Endothelial cell of umbilical vein (primary cell): ENCODE measurements around the gene PRKCG. TPM values are rescaled to one million over a fixed set of nuclear protein-coding genes. Genes with fewer than 3 reads are reported as not detected.

Source experiments
- BruUV-seq: library from RNA; stranded (reverse); fragments of 400-500 nt; replicated peaks from 2 replicates; lab custom pipeline; 2021; lab: Mats Ljungman, UMichigan
- CTCF ChIA-PET: fragments of 300-600, 350-600 bp; sonication (Branson Sonifier 250); formaldehyde crosslinking; loops from one replicate; lab custom pipeline; 2021; ENCODE audit warnings: antibody characterized with exemption, inconsistent platforms; lab: Charles Lee
- POLR2A ChIA-PET: fragments of 300-600, 350-600 bp; sonication (Branson Sonifier 250); formaldehyde crosslinking; loops from one replicate; lab custom pipeline; 2021; ENCODE audit warnings: antibody characterized with exemption, inconsistent platforms; lab: Charles Lee
- DNase-seq: peaks from one replicate; pipeline ENCODE4 v3.0.0-alpha.2; 2011; ENCODE audit warnings: low read depth, low spot score
- FAIRE-seq: peaks from 2 replicates; lab custom pipeline; 2011; peaks lifted over from hg19 to GRCh38; lab: Jason Lieb, UNC
- H2AFZ ChIP-seq: 2 replicates; pipeline ENCODE4 v1.6.0; 2012; ENCODE audit warnings: low read depth, low read length, control low read depth, inconsistent platforms
- H3K27ac ChIP-seq: 2 replicates; pipeline ENCODE4 v1.5.1; 2011; ENCODE audit warnings: low read depth, mild to moderate bottlenecking, control low read depth, low read length, moderate library complexity; ENCODE audit not compliant: insufficient read depth
- H3K27me3 ChIP-seq, 2 experiments: 2 replicates each; pipeline versions ENCODE4 v1.6.0 to v1.6.1; 2011; ENCODE audit warnings: low read length in 2 of 2, mixed read lengths in 1 of 2; ENCODE audit not compliant: control insufficient read depth in 2 of 2, insufficient read depth in 2 of 2
- H3K36me3 ChIP-seq, 2 experiments: 2 replicates in 1 of 2; 3 replicates in 1 of 2; pipeline ENCODE4 v1.5.1; 2011; ENCODE audit warnings: low read length in 2 of 2, mild to moderate bottlenecking in 1 of 2, moderate library complexity in 1 of 2; ENCODE audit not compliant: control insufficient read depth in 2 of 2, insufficient read depth in 2 of 2; ENCODE audit errors: extremely low read depth in 1 of 2
- H3K4me1 ChIP-seq: 3 replicates; pipeline ENCODE4 v1.5.1; 2011; ENCODE audit warnings: mild to moderate bottlenecking, low read length; ENCODE audit not compliant: control insufficient read depth, insufficient read depth; ENCODE audit errors: extremely low read depth
- H3K4me2 ChIP-seq: 2 replicates; pipeline ENCODE4 v1.6.1; 2011; ENCODE audit warnings: low read length, control low read depth, mixed read lengths; ENCODE audit not compliant: insufficient read depth
- H3K4me3 ChIP-seq, 3 experiments: fragments of 200-600 bp in 1 of 3; sonication (generic), shearing (Covaris generic) in 1 of 3; replicated peaks in 1 of 3; 2 replicates each; pipeline ENCODE4 v1.5.1; 2011 to 2016; ENCODE audit warnings: control low read depth in 3 of 3, low read length in 3 of 3, mild to moderate bottlenecking in 2 of 3, inconsistent platforms in 1 of 3, low read depth in 1 of 3, moderate library complexity in 1 of 3; ENCODE audit not compliant: insufficient read depth in 1 of 3
- H3K79me2 ChIP-seq: 2 replicates; pipeline ENCODE4 v1.6.0; 2012; ENCODE audit warnings: low read length, inconsistent platforms; ENCODE audit not compliant: control insufficient read depth, insufficient read depth
- H3K9ac ChIP-seq: replicated peaks from 2 replicates; pipeline ENCODE3; 2011; ENCODE audit warnings: low read length, control low read depth; ENCODE audit not compliant: insufficient read depth; ENCODE audit errors: extremely low read depth
- H3K9me1 ChIP-seq: replicated peaks from 3 replicates; pipeline ENCODE4 v1.6.0; 2011; ENCODE audit warnings: mild to moderate bottlenecking, low read length; ENCODE audit not compliant: control insufficient read depth, insufficient read depth; ENCODE audit errors: extremely low read depth
- H3K9me3 ChIP-seq: replicated peaks from 2 replicates; pipeline ENCODE4 v1.5.1; 2012; ENCODE audit warnings: low read length, inconsistent platforms; ENCODE audit not compliant: control insufficient read depth, insufficient read depth
- H4K20me1 ChIP-seq: replicated peaks from 2 replicates; pipeline ENCODE3; 2011; ENCODE audit warnings: mild to moderate bottlenecking, low read length; ENCODE audit not compliant: control insufficient read depth, insufficient read depth; ENCODE audit errors: extremely low read depth
- EZH2 ChIP-seq: IDR thresholded peaks from 2 replicates; pipeline ENCODE4 v1.6.1; 2012; ENCODE audit warnings: borderline replicate concordance, low read depth, mild to moderate bottlenecking, moderate library complexity, low read length, inconsistent platforms; ENCODE audit not compliant: severe bottlenecking
- FOS ChIP-seq: IDR thresholded peaks from 2 replicates; pipeline ENCODE4 v1.6.1; 2011; ENCODE audit warnings: mild to moderate bottlenecking, low read length, moderate library complexity, borderline replicate concordance; ENCODE audit not compliant: insufficient read depth
- GATA2 ChIP-seq: IDR thresholded peaks from 2 replicates; pipeline ENCODE4 v1.7.0; 2011; ENCODE audit warnings: low read depth, mild to moderate bottlenecking, moderate library complexity, mixed read lengths, low read length; ENCODE audit not compliant: insufficient read length, insufficient read depth
- JUN ChIP-seq: IDR thresholded peaks from 2 replicates; pipeline ENCODE4 v1.6.1; 2011; ENCODE audit warnings: borderline replicate concordance, low read depth; ENCODE audit not compliant: insufficient read length, insufficient read depth
- MYC ChIP-seq: IDR thresholded peaks from one replicate; pipeline ENCODE4 v1.6.1; 2011; ENCODE audit warnings: mild to moderate bottlenecking, low read depth, low read length
- POLR2A ChIP-seq: IDR thresholded peaks from 2 replicates; pipeline ENCODE4 v1.6.1; 2012; ENCODE audit warnings: low read depth, mild to moderate bottlenecking, control low read depth, low read length
- POLR2AphosphoS5 ChIP-seq: IDR thresholded peaks from 2 replicates; pipeline ENCODE4 v1.6.1; 2012; ENCODE audit warnings: low read depth, mild to moderate bottlenecking, control low read depth, low read length, moderate library complexity; ENCODE audit not compliant: insufficient read depth
- dilution Hi-C: fragments of 300-500 bp; cut with MboI; formaldehyde crosslinking; loops from one replicate; pipeline ENCODE4 v1.15.0; 2019; ENCODE audit warnings: low sequenced_read_pairs; ENCODE audit not compliant: extremely low pct_ligation_motif_present
- intact Hi-C: fragments of 100-400 bp; cut with micrococcal nuclease; formaldehyde crosslinking; loops from one replicate; pipeline ENCODE4 v1.10.0; 2022
- polyA plus RNA-seq, 4 experiments: library from polyadenylated mRNA; depleted of rRNA in 3 of 4; stranded (reverse) in 3 of 4; unstranded in 1 of 4; fragments of >200 nt; gene quantifications; 2 replicates each; pipeline versions ENCODE4 v1.2.1 to v1.2.3, GENCODE V29; 2011 to 2012; ENCODE audit warnings: missing spikeins in 1 of 4
- total RNA-seq: library from RNA; stranded (reverse); gene quantifications from 2 replicates; pipeline ENCODE4 v1.2.3, GENCODE V29; 2021
- TF ChIP-seq, protein P1 (sequence below), 2 donors: IDR thresholded peaks; 1 replicate in 1 of 2; 2 replicates in 1 of 2; pipeline ENCODE4 v1.5.1; 2011; ENCODE audit warnings: low read length in 2 of 2, mild to moderate bottlenecking in 2 of 2, moderate library complexity in 2 of 2, control low read depth in 1 of 2, inconsistent platforms in 1 of 2, low read depth in 1 of 2; ENCODE audit not compliant: insufficient read depth in 1 of 2; ENCODE audit errors: extremely low read depth in 1 of 2
- TF ChIP-seq, protein P2 (sequence below): IDR thresholded peaks from 2 replicates; pipeline ENCODE4 v1.6.1; 2011; ENCODE audit not compliant: insufficient read depth, insufficient read length

PRKCG gene
- total and polyA plus RNA-seq, 2 donors (not counting 3 experiments of a cell fraction or from before 2014, with no cell fraction given): 0.07 TPM; not detected in 1

DNA sequence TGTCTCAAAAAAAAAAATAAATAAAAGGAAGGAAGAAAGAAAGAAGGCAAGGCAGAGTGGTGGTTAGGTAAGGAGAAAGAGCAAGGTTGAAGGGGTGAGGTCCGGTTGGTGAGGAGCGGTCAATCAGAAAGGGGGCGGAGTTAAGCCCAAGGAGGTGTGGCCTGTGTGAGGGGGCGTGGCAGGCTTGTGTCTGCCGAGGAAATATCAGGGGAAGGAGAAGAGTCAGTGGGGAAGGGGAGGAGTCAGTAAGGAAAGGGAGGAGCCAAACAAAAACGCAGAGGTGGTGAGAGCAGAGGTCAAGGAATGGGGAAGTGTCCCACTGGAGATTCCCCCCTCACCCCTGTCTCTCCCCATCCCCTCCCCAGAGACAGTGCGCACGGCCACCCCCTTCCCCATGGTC, 33.0 kb downstream of the PRKCG start:
- Histone ChIP-seq H3K9ac (no peak overlapping the region), H3K27ac (no peak overlapping the region), H3K79me2 (no peaks in the 10 kb centered on the region), H4K20me1 (no peaks in the 10 kb centered on the region), H3K4me2 (no peak overlapping the region), H3K27me3 (peaks cover 8 to 12% of the 10 kb centered on the region in 2 experiments), H3K9me3 (no peaks in the 10 kb centered on the region), H3K4me3 (no peak overlapping the region), H3K4me1 (no peaks in the 10 kb centered on the region), H2AFZ (no peak overlapping the region), H3K36me3 (no peaks in the 10 kb centered on the region), H3K9me1 (no peaks in the 10 kb centered on the region)
- DNase-seq: no peak
- intact Hi-C loops: no loop called here
- no peak for TF ChIP-seq MYC
- dilution Hi-C loops: no loop called here
- POLR2A ChIA-PET: no interaction called here
- no TSS peak for BruUV-seq
- CTCF ChIA-PET: no interaction called here
- FAIRE-seq: no peak

DNA sequence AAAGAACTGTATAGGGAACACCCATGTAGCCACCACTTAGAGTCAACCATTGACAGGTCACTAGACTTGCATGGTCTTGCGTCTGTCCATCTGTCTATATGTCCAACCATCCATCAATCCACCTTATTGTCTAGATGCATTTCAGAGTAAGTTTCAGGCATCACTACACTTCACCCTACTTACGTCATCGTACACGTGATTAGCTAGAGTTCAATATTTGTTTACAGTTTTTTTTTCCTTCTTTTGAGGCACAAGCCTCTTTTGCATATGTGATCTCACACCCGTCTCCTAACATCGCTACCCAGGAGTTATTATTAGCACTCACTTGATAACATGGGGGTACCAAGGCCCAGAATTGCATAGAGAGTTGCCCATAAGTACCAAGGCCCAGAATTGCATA, 34.0 kb downstream of the PRKCG start:
- no peak overlapping the region for H3K27ac ChIP-seq
- no peak overlapping the region for H3K9ac ChIP-seq
- dilution Hi-C loops (no loop called here), intact Hi-C loops (no loop called here)
- no peak for DNase-seq
- H2AFZ ChIP-seq: no peak overlapping the region
- H3K9me1 ChIP-seq: no peaks in the 10 kb centered on the region
- H3K4me1 ChIP-seq: no peaks in the 10 kb centered on the region
- FAIRE-seq: no peak
- H3K4me3 ChIP-seq: no peak overlapping the region
- H4K20me1 ChIP-seq: no peaks in the 10 kb centered on the region
- H3K4me2 ChIP-seq: no peak overlapping the region
- H3K36me3 ChIP-seq: no peaks in the 10 kb centered on the region
- H3K9me3 ChIP-seq: no peaks in the 10 kb centered on the region
- CTCF ChIA-PET: interaction anchor here (0.7 to 1.4 kb wide), 2 partner anchors 22 to 108 kb away, joined by 3 read pairs; no protein-coding TSS in a partner anchor
- H3K79me2 ChIP-seq: no peaks in the 10 kb centered on the region
- BruUV-seq: no TSS peak
- POLR2A ChIA-PET: no interaction called here
- TF ChIP-seq GATA2: no peak
- TF ChIP-seq FOS: no peak
- no peak for TF ChIP-seq MYC
- TF ChIP-seq, protein P1, sequence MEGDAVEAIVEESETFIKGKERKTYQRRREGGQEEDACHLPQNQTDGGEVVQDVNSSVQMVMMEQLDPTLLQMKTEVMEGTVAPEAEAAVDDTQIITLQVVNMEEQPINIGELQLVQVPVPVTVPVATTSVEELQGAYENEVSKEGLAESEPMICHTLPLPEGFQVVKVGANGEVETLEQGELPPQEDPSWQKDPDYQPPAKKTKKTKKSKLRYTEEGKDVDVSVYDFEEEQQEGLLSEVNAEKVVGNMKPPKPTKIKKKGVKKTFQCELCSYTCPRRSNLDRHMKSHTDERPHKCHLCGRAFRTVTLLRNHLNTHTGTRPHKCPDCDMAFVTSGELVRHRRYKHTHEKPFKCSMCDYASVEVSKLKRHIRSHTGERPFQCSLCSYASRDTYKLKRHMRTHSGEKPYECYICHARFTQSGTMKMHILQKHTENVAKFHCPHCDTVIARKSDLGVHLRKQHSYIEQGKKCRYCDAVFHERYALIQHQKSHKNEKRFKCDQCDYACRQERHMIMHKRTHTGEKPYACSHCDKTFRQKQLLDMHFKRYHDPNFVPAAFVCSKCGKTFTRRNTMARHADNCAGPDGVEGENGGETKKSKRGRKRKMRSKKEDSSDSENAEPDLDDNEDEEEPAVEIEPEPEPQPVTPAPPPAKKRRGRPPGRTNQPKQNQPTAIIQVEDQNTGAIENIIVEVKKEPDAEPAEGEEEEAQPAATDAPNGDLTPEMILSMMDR (IDR thresholded peaks at IDR 0.05; ENCODE audit: extremely low read depth in 1 of 2, insufficient read depth in 1 of 2, low read depth in 1 of 2, low read length in 2 of 2): no peak
- TF ChIP-seq POLR2A: no peak
- TF ChIP-seq, protein P2, sequence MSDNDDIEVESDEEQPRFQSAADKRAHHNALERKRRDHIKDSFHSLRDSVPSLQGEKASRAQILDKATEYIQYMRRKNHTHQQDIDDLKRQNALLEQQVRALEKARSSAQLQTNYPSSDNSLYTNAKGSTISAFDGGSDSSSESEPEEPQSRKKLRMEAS: no peak
- TF ChIP-seq JUN: no peak
- no peak for TF ChIP-seq POLR2AphosphoS5
- no peak for TF ChIP-seq EZH2
- peaks cover 0 to 3% of the 10 kb centered on the region in 2 experiments for H3K27me3 ChIP-seq
